HepG2 (cell line): ENCODE results near the gene GNAL. TPM values are rescaled to one million over a fixed set of nuclear protein-coding genes. Genes with fewer than 3 reads are reported as not detected.

Experiments
- ATAC-seq: fragments of 200-7000 bp; cut with Tn5 transposase; 3 replicates; pipeline ENCODE4 v1.9.1; 2020; ENCODE audit warnings: mild to moderate bottlenecking, moderate library complexity
- BruUV-seq: library from RNA; stranded (reverse); fragments of 400-500 nt; replicated peaks from 2 replicates; lab custom pipeline; 2021; lab: Mats Ljungman, UMichigan
- CTCF ChIA-PET: fragments of 300-600 bp; formaldehyde crosslinking; extraction: SDS; loops from one replicate; lab custom pipeline; 2021; ENCODE audit warnings: low total read pairs, inconsistent platforms, low intra/inter-chr PET ratio; lab: Yijun Ruan, JAX
- POLR2A ChIA-PET: fragments of 350-600 bp; sonication (Branson Sonifier 250); formaldehyde crosslinking; loops from one replicate; lab custom pipeline; 2020; ENCODE audit warnings: antibody characterized with exemption, inconsistent platforms; lab: Yijun Ruan, JAX
- DNase-seq: peaks from one replicate; pipeline ENCODE4 v3.0.0-alpha.2; 2015; ENCODE audit warnings: low spot score
- FAIRE-seq: peaks from 3 replicates; lab custom pipeline; 2011; peaks lifted over from hg19 to GRCh38; lab: Jason Lieb, UNC
- H2AFZ ChIP-seq: one replicate; pipeline ENCODE4 v1.6.1; 2011; ENCODE audit warnings: low read length, inconsistent platforms
- H3K27ac ChIP-seq: fragments of 300-600 bp; 3 replicates; pipeline ENCODE4 v1.8.0; 2011; ENCODE audit warnings: mixed run types, mild to moderate bottlenecking, mixed read lengths, low read length, inconsistent platforms; ENCODE audit not compliant: insufficient read depth; ENCODE audit errors: extremely low read length
- H3K27me3 ChIP-seq, 2 experiments: fragments of 200-600 bp in 1 of 2; 2 replicates in 1 of 2; 3 replicates in 1 of 2; pipeline versions ENCODE4 v1.6.0 to v1.8.0; 2011; ENCODE audit warnings: low read length in 2 of 2, mild to moderate bottlenecking in 2 of 2, moderate library complexity in 2 of 2, inconsistent platforms in 1 of 2; ENCODE audit not compliant: insufficient read depth in 2 of 2, control insufficient read depth in 1 of 2
- H3K36me3 ChIP-seq, 2 experiments: fragments of 200-600 bp in 1 of 2; replicated peaks in 1 of 2; 2 replicates in 1 of 2; 3 replicates in 1 of 2; pipeline versions ENCODE4 v1.5.1 to v1.8.0; 2011; ENCODE audit warnings: low read length in 2 of 2, inconsistent platforms in 1 of 2; ENCODE audit not compliant: insufficient read depth in 2 of 2, control insufficient read depth in 1 of 2
- H3K4me1 ChIP-seq: 2 replicates; pipeline ENCODE4 v1.5.1; 2012; ENCODE audit warnings: low read length, inconsistent platforms; ENCODE audit not compliant: insufficient read depth
- H3K4me2 ChIP-seq: 2 replicates; pipeline ENCODE4 v1.6.0; 2011; ENCODE audit warnings: low read depth, low read length, inconsistent platforms
- H3K4me3 ChIP-seq, 3 experiments: fragments of 200-600 bp in 1 of 3; sonication (generic), shearing (Covaris generic) in 1 of 3; replicated peaks in 1 of 3; 2 replicates each; pipeline ENCODE4 v1.5.1; 2011 to 2016; ENCODE audit warnings: low read length in 3 of 3, inconsistent platforms in 2 of 3, low read depth in 2 of 3, mild to moderate bottlenecking in 2 of 3, control low read depth in 1 of 3, mixed read lengths in 1 of 3; ENCODE audit not compliant: insufficient read depth in 1 of 3
- H3K79me2 ChIP-seq: one replicate; pipeline ENCODE4 v1.6.1; 2011; ENCODE audit warnings: low read length, inconsistent platforms; ENCODE audit not compliant: insufficient read depth
- H3K9ac ChIP-seq: 2 replicates; pipeline ENCODE4 v1.6.0; 2011; ENCODE audit warnings: mild to moderate bottlenecking, low read depth, low read length, inconsistent platforms; ENCODE audit not compliant: insufficient read depth
- H3K9me3 ChIP-seq: 2 replicates; pipeline ENCODE4 v1.5.1; 2012; ENCODE audit warnings: mild to moderate bottlenecking, low read length
- H4K20me1 ChIP-seq: 2 replicates; pipeline ENCODE4 v1.6.0; 2011; ENCODE audit warnings: inconsistent platforms, mild to moderate bottlenecking, low read length, moderate library complexity; ENCODE audit not compliant: insufficient read depth
- ARID5B ChIP-seq: IDR thresholded peaks from 2 replicates; pipeline ENCODE4 v1.4.0; 2020; ENCODE audit warnings: mild to moderate bottlenecking, missing genetic modification reagents
- ATF3 ChIP-seq: sonication (generic); formaldehyde crosslinking; IDR thresholded peaks from 2 replicates; pipeline ENCODE4 v1.4.0; 2020; ENCODE audit warnings: missing genetic modification reagents
- CREB1 ChIP-seq, 2 experiments: fragments of 450-650 bp in 1 of 2; IDR thresholded peaks; 2 replicates each; pipeline ENCODE4 v1.6.1; 2016 to 2017; ENCODE audit warnings: control low read depth in 1 of 2, mild to moderate bottlenecking in 1 of 2, missing compliant biosample characterization in 1 of 2, missing genetic modification characterization in 1 of 2
- FOSL2 ChIP-seq: sonication (generic); formaldehyde crosslinking; IDR thresholded peaks from 2 replicates; pipeline ENCODE4 v1.4.0; 2020; ENCODE audit warnings: missing genetic modification reagents
- MNT ChIP-seq: fragments of 450-650 bp; IDR thresholded peaks from 2 replicates; pipeline ENCODE4 v1.6.1; 2016
- NFKB2 ChIP-seq: sonication (generic); formaldehyde crosslinking; IDR thresholded peaks from 2 replicates; pipeline ENCODE4 v1.4.0; 2020; ENCODE audit warnings: missing genetic modification reagents, borderline replicate concordance
- TCF7 ChIP-seq: sonication (generic); IDR thresholded peaks from 2 replicates; pipeline ENCODE4 v1.6.1; 2016; ENCODE audit warnings: antibody characterized with exemption, low read depth
- ZNF746 ChIP-seq: sonication (generic); formaldehyde crosslinking; IDR thresholded peaks from 2 replicates; pipeline ENCODE4 v1.8.0; 2022; ENCODE audit warnings: mild to moderate bottlenecking, missing genetic modification reagents
- ZNF768 ChIP-seq: sonication (generic); formaldehyde crosslinking; IDR thresholded peaks from 2 replicates; pipeline ENCODE4 v1.4.0; 2020; ENCODE audit warnings: missing genetic modification reagents
- ZNF816 ChIP-seq: sonication (generic); formaldehyde crosslinking; IDR thresholded peaks from 2 replicates; pipeline ENCODE4 v1.8.0; 2022; ENCODE audit warnings: missing genetic modification reagents, mild to moderate bottlenecking, borderline replicate concordance
- WGBS: methylation state at CpG from one replicate; pipeline ENCODE4 v1.1.6; 2017; ENCODE audit warnings: low lambda C conversion rate; 5-methylcytosine and 5-hydroxymethylcytosine counted together
- in situ Hi-C: cut with HindIII; loops from 2 replicates; pipeline ENCODE4 v1.10.0; 2017; ENCODE audit warnings: low pct_unique_long_range_greater_than_20kb; ENCODE audit not compliant: extremely low pct_ligation_motif_present
- intact Hi-C: fragments of 100-400 bp; cut with micrococcal nuclease; formaldehyde crosslinking; loops from one replicate; pipeline ENCODE4 v1.10.0; 2022; ENCODE audit not compliant: unreplicated experiment
- polyA plus RNA-seq, 8 experiments: library from polyadenylated mRNA; depleted of rRNA in 3 of 8; stranded (reverse) in 7 of 8; unstranded in 1 of 8; fragments of >200 nt; fragmentation: Illumina TruSeq in 4 of 8; extraction: Trizol in 4 of 8; gene quantifications; 2 replicates each; pipeline versions ENCODE4 v1.2.1 to v1.2.3, GENCODE V29; 2011 to 2016; ENCODE audit warnings: low read depth in 4 of 8, missing spikeins in 1 of 8, mixed read lengths in 1 of 8; ENCODE audit not compliant: insufficient read depth in 1 of 8
- total RNA-seq, 5 experiments: library from RNA; depleted of rRNA; stranded (reverse); fragments of >200 nt; fragmentation: Illumina TruSeq; extraction: Trizol; gene quantifications; 2 replicates each; pipeline ENCODE4 v1.2.3, GENCODE V29; 2016; ENCODE audit warnings: low read depth in 1 of 5

Gene GNAL
- total and polyA plus RNA-seq, 2 of the 13 experiments (the other 11 are each of a cell fraction or from before 2014, with no cell fraction given), result 0.87 to 1.4 TPM

- no peaks in the 10 kb centered on the region for H4K20me1 ChIP-seq
- ATAC-seq, result no peak
- H3K79me2 ChIP-seq, result no peaks in the 10 kb centered on the region
- FAIRE-seq, result no peak
- no peak overlapping the region for H3K4me3 ChIP-seq
- no peaks in the 10 kb centered on the region for H3K9me3 ChIP-seq
- no TSS peak for BruUV-seq
- H3K27ac ChIP-seq, result no peak overlapping the region
- H3K4me1 ChIP-seq, result peaks cover 55% of the 10 kb centered on the region
- no peaks in the 10 kb centered on the region; a peak in 1 of 5 replicates for H3K36me3 ChIP-seq
- POLR2A ChIA-PET, result interaction anchor here (1.0 to 1.6 kb wide), 2 partner anchors 30 to 108 kb away, joined by 3 to 4 read pairs; no protein-coding TSS in a partner anchor
- peak; percentile 16; the same call in 1 of the 2 replicates for TF ChIP-seq ZNF768 (CRISPR knock-in tag)
- no peak for TF ChIP-seq MNT
- no peak for TF ChIP-seq NFKB2 (CRISPR knock-in tag)
- CTCF ChIA-PET, result no interaction called here
- WGBS, result 89% methylated on average over 13 of the region's 19 CpGs
- intact Hi-C loops (no loop called here), in situ Hi-C loops (no loop called here)
- H3K9ac ChIP-seq, result no peak overlapping the region
- no peak overlapping the region for H2AFZ ChIP-seq
- H3K4me2 ChIP-seq, result no peak overlapping the region
- DNase-seq, result no peak
- no peaks in the 10 kb centered on the region for H3K27me3 ChIP-seq
Observed at GRCh38 chr18:11886577-11887110, 197.6 kb downstream of the GNAL start.

- no TSS peak for BruUV-seq
- H3K27ac ChIP-seq, result no peak overlapping the region
- peak; percentile 60 for DNase-seq
- peak overlapping the region; percentile 8; the same call in 1 of the 2 replicates for H3K4me2 ChIP-seq
- 34% methylated on average over 8 of the region's 8 CpGs for WGBS
- H3K4me1 ChIP-seq, result peaks cover 51% of the 10 kb centered on the region
- peak; percentile 32 for FAIRE-seq
- TF ChIP-seq ZNF746 (CRISPR knock-in tag) (no peak), ARID5B (CRISPR knock-in tag) (0 out of 2 replicates have a peak, but pooled peaks have one; percentile 11), ZNF816 (no peak), ATF3 (CRISPR knock-in tag) (peak; percentile 61; the same call in 1 of the 2 replicates), CREB1 (IDR thresholded peaks at IDR 0.05) (no peak), CREB1 (CRISPR knock-in tag; IDR thresholded peaks at IDR 0.05) (0 out of 2 replicates have a peak, but pooled peaks have one; percentile 16), TCF7 (peak; percentile 15; the same call in 1 of the 2 replicates), FOSL2 (CRISPR knock-in tag) (peak; percentile 79)
- TF ChIP-seq, all 625 proteins: peak for 5
- intact Hi-C loops, result no loop called here
- H4K20me1 ChIP-seq, result no peaks in the 10 kb centered on the region
- CTCF ChIA-PET, result no interaction called here
- in situ Hi-C loops, result no loop called here
- POLR2A ChIA-PET, result interaction anchor here (1.0 to 1.6 kb wide), 2 partner anchors 31 to 108 kb away, joined by 3 to 4 read pairs; no protein-coding TSS in a partner anchor
- no peak overlapping the region for H3K4me3 ChIP-seq
- H3K36me3 ChIP-seq, result no peaks in the 10 kb centered on the region; a peak in 1 of 5 replicates
- H3K79me2 ChIP-seq, result no peaks in the 10 kb centered on the region
- peak; percentile 21; the same call in 1 of the 3 replicates for ATAC-seq
- no peak overlapping the region for H2AFZ ChIP-seq
- no peaks in the 10 kb centered on the region for H3K9me3 ChIP-seq
- H3K9ac ChIP-seq, result no peak overlapping the region
- no peaks in the 10 kb centered on the region for H3K27me3 ChIP-seq
Observed at GRCh38 chr18:11887328-11888128, 198.5 kb downstream of the GNAL start.
